NCI-H345 (cell line): ENCODE measurements around the gene CLCN2.
A peak's percentile ranks its signal among the peaks of the same experiment; 100 is the strongest.

Experiments used
- DNase-seq: peaks from one replicate; lab custom pipeline; 2025; lab: John Stamatoyannopoulos, UW

CLCN2 gene

DNA sequence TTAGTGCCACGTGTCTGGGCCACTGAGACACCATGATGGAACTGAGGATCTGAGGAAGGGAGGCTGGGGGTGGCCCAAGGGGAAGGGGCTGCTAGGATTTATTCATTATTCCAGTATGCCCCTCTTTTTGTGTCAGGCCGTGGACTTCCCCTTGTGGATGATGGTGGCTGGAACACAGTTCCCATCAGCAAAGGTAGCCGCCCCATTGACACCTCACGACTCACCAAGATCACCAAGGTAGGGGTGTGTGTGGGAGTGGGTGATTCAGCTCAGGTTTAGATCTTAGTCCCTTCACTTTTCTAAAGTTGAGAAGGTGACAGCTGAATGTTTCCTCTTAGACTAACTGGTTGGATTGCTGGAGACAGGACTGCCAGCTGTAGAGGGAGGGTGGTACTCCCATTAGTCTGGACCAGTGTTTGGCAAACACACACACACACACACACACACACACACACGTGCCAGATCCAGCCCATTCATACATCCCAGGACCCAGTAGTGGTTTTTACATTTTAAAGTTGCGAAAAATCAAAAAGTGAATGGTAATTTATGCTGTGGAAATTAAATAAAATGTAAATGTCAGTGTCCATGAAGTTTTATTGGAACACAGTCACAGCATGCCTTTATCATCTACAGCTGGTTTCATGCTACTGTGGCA lies 35.6 kb downstream of the CLCN2 start:
- no peak for DNase-seq

- DNase-seq, result no peak
These were observed 36.1 kb downstream of the CLCN2 start for GRCh38 chr3:184325269-184325668.

- DNase-seq, result no peak
These were observed 37.7 kb downstream of the CLCN2 start for GRCh38 chr3:184323696-184324095.

GRCh38 chr3:184322731-184323487 lies 38.5 kb downstream of the CLCN2 start:
- DNase-seq, result no peak

- no peak for DNase-seq
These were observed 39.7 kb downstream of the CLCN2 start for GRCh38 chr3:184321666-184322065.

- peak; percentile 71 for DNase-seq
These were observed 41.3 kb downstream of the CLCN2 start for GRCh38 chr3:184320104-184320445.

GRCh38 chr3:184317201-184317600 lies 44.2 kb downstream of the CLCN2 start:
- no peak for DNase-seq

DNA sequence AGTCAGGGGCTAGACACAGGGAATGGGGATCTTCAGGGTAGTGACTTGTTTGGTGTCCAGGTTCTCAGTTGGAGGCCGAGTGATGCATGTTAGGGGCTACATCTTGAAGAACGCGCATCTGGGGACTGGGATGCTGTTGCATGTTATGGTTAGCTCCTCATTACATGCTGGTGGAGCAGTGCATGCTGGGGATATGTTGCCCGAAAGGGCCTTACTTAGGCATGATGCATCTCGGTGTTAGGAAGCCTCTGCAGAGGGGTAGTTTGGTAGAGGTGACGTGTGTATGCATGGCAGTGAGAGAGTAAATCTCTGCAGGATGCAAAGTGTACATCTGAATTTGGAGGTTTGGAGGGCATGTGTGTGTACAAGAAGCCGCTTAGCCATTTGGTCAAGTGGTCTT lies 44.6 kb downstream of the CLCN2 start:
- no peak for DNase-seq

- DNase-seq, result no peak
These were observed 45.3 kb downstream of the CLCN2 start for GRCh38 chr3:184315871-184316661.

DNA sequence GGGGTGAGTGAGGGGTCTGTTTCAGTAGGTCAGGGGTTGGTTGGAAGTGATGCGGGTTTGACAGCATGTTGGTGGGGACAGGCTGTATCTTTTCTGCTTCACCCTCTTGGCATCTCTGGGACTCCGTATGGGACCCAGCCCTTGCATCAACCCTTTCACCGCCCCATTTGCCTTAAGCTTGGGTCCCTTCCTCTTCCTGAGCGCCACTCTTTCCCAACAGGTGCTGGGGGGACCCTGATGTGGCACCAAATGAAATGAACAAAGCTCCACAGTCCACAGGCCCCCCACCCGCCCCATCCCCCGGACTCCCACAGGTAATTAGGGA lies 45.9 kb downstream of the CLCN2 start:
- no peak for DNase-seq

- DNase-seq, result peak; percentile 43
These were observed 46.5 kb downstream of the CLCN2 start for GRCh38 chr3:184314700-184315542.

- peak; percentile 97 for DNase-seq
These were observed 47.1 kb downstream of the CLCN2 start, which contains the start of gene EIF4G1 for GRCh38 chr3:184314363-184314699. TSS of gene EIF4G1 (plus strand) at chr3:184314606. CDS start at chr3:184315797, 1,191 bp downstream.

GRCh38 chr3:184311633-184312032 lies 49.8 kb downstream of the CLCN2 start:
- DNase-seq, result no peak

GRCh38 chr3:184308744-184309143 lies 52.7 kb downstream of the CLCN2 start:
- DNase-seq, result no peak

- DNase-seq, result no peak
These were observed 53.5 kb downstream of the CLCN2 start for GRCh38 chr3:184307915-184308314.

DNA sequence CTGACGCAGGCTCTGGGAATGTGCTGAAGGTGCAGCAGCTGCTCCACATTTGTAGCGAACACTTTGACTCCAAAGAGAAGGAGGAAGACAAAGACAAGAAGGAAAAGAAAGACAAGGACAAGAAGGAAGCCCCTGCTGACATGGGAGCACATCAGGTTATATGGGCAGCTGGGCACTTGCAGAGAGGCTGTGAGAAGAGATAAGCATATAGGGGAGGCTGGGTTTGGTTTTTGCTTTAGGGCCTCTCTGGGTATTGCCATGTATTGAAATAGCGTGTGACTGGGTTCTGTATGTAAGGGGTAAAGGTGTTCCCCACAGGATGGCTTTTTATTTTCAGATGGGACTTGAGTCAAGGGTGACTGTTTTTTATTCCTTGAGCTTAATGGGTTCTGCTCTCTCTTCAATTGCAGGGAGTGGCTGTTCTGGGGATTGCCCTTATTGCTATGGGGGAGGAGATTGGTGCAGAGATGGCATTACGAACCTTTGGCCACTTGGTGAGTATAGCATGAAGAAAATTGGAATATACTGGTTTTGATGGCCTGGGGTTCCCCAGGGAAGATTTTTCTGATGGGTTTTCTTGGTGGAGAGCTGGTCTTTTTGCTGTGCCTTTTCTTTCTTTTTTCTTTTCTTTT lies 54.9 kb downstream of the CLCN2 start:
- no peak for DNase-seq

GRCh38 chr3:184305577-184305976 lies 55.8 kb downstream of the CLCN2 start:
- DNase-seq, result no peak

GRCh38 chr3:184300378-184300720 lies 61.1 kb downstream of the CLCN2 start:
- no peak for DNase-seq

DNA sequence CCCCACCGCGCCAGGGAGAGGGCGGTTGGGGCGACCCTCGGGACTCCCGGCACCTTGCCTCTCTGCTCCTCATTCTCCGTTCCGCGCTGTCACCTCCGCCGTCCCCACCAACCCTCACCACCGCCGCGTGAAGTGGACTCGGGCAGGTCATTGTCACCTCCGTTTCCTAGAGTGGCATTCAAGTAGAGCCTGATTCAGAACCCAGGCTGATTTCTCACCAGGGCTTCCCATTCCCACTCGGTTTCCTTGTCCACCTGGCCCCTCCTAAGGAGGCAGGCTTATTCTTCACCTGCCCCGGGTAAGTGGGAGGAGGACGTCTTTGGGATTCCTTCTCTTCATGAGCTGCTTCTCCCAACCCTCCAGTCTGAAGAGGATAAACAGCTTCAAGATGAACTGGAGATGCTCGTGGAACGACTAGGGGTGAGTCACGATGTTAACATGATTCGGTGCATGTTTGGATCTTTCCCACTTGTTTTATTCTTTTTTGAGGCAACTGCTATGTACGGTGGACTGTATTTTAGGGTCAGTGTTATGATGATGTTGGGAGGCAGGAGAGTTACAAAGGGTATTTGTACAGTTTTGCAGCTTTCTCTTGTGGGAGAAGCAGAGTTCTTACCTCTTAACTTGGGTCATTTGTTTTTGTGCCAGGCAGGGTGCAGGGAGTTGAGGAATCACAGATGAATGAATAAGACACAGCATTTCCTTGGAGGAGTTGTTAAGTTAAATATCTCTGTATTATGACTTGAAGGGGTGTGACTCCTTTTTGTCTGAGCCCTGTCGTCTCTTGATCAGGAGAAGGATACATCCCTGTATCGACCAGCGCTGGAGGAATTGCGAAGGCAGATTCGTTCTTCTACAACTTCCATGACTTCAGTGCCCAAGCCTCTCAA lies 61.7 kb downstream of the CLCN2 start:
- no peak for DNase-seq

DNA sequence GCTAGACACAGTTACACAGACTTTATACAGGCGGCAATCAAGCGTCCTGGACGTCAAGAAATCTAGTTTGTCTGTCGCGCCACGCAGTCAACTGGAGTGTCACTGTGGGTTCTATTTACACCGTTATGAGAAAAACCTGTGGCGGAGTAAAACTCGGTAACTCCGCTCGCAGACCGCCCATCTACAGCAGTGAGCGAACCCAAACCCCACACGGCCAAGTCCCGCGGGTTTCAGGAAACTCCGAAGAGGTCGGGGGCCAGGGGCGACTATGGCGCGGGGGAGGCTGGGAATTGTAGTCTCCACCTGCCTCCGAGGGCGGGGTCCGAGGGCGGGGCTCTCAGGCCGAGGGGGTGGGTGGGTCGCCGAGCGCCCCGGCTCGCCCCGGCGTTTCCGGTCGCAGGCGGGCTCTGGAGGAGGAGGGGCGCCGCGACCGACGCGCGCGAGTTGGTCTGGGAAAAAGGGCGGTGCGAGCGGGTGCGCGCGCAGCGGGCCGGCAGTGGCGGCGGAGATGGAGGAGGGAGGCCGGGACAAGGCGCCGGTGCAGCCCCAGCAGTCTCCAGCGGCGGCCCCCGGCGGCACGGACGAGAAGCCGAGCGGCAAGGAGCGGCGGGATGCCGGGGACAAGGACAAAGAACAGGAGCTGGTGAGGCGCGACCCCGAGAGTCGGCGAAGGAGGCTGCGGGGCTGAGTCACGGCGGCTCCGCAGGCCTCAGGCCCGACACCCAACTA lies 62.5 kb downstream of the CLCN2 start, which contains the start of gene PSMD2:
Gene PSMD2 (plus strand): TSS at position 483 of the 729 bp plus-strand sequence. CDS start 26 bp downstream, at position 509.
- DNase-seq, result peak; percentile 99
